K562 (cell line): ENCODE data around the gene MDFIC2. TPM values are rescaled to one million over a fixed set of nuclear protein-coding genes. Genes with fewer than 3 reads are reported as not detected.
A peak's percentile ranks its signal among the peaks of the same experiment; 100 is the strongest.

ENCODE experiments used
- ATAC-seq: fragments of 200-7000 bp; cut with Tn5 transposase; 3 replicates; pipeline ENCODE4 v1.9.1; 2020; ENCODE audit warnings: moderate library complexity
- BruUV-seq: library from RNA; stranded (reverse); fragments of 400-500 nt; replicated peaks from 2 replicates; lab custom pipeline; 2021; lab: Mats Ljungman, UMichigan
- CTCF ChIA-PET: fragments of 300-600 bp; formaldehyde crosslinking; extraction: SDS; loops from one replicate; lab custom pipeline; 2021; ENCODE audit warnings: low intra/inter-chr PET ratio; lab: Yijun Ruan, JAX
- POLR2A ChIA-PET: fragments of 300-600, 350-650 bp; sonication (Branson Sonifier 250); formaldehyde crosslinking; extraction: SDS; loops from one replicate; lab custom pipeline; 2021; ENCODE audit warnings: antibody characterized with exemption, inconsistent platforms; lab: Yijun Ruan, JAX
- DNase-seq, 4 experiments: peaks; one replicate each; pipeline versions ENCODE4 v3.0.0 to v3.0.0-alpha.2; 2011 to 2018; ENCODE audit warnings: low spot score in 3 of 4, mixed read lengths in 3 of 4; ENCODE audit errors: extremely low read depth in 1 of 4
- FAIRE-seq: peaks from 2 replicates; lab custom pipeline; 2011; peaks lifted over from hg19 to GRCh38; lab: Jason Lieb, UNC
- H2AFZ ChIP-seq: 2 replicates; pipeline ENCODE4 v1.6.0; 2011; ENCODE audit warnings: low read depth, low read length, control low read depth, inconsistent platforms
- H3K27ac ChIP-seq: fragments of 200-600 bp; 3 replicates; pipeline ENCODE4 v1.8.0; 2011; ENCODE audit warnings: low read depth, mild to moderate bottlenecking, control low read depth, inconsistent platforms, low read length, moderate library complexity, mixed read lengths; ENCODE audit errors: extremely low read depth
- H3K27me3 ChIP-seq, 2 experiments: fragments of 300-600 bp in 1 of 2; 2 replicates in 1 of 2; 3 replicates in 1 of 2; pipeline versions ENCODE4 v1.6.0 to v1.8.0; 2011; ENCODE audit warnings: inconsistent platforms in 2 of 2, low read length in 2 of 2, mild to moderate bottlenecking in 1 of 2, mixed read lengths in 1 of 2, moderate library complexity in 1 of 2; ENCODE audit not compliant: control insufficient read depth in 2 of 2, insufficient read depth in 2 of 2
- H3K36me3 ChIP-seq: fragments of 300-600 bp; 3 replicates; pipeline ENCODE4 v1.8.0; 2011; ENCODE audit warnings: mild to moderate bottlenecking, low read length, inconsistent platforms; ENCODE audit not compliant: control insufficient read depth, insufficient read depth
- H3K4me1 ChIP-seq, 2 experiments: fragments of 200-600 bp in 1 of 2; replicated peaks in 1 of 2; 2 replicates in 1 of 2; 3 replicates in 1 of 2; pipeline versions ENCODE4 v1.5.1 to v1.8.0; 2011; ENCODE audit warnings: inconsistent platforms in 2 of 2, low read length in 2 of 2, mild to moderate bottlenecking in 1 of 2, mixed read lengths in 1 of 2, moderate library complexity in 1 of 2; ENCODE audit not compliant: control insufficient read depth in 2 of 2, insufficient read depth in 2 of 2
- H3K4me2 ChIP-seq: 2 replicates; pipeline ENCODE4 v1.6.1; 2011; ENCODE audit warnings: low read length, control low read depth, inconsistent platforms, mixed read lengths; ENCODE audit not compliant: insufficient read depth
- H3K4me3 ChIP-seq: fragments of 200-600 bp; sonication (generic), shearing (Covaris generic); 2 replicates; pipeline ENCODE4 v1.5.1; 2016; ENCODE audit warnings: control low read depth, inconsistent platforms
- H3K79me2 ChIP-seq: fragments of 200-600 bp; 3 replicates; pipeline ENCODE4 v1.8.0; 2011; ENCODE audit warnings: low read length, inconsistent platforms; ENCODE audit not compliant: control insufficient read depth, insufficient read depth
- H3K9ac ChIP-seq, 2 experiments: 2 replicates each; pipeline versions ENCODE4 v1.6.0 to v1.6.1; 2011; ENCODE audit warnings: low read depth in 2 of 2, low read length in 2 of 2, control low read depth in 1 of 2, inconsistent platforms in 1 of 2, mild to moderate bottlenecking in 1 of 2, mixed read lengths in 1 of 2; ENCODE audit not compliant: insufficient read depth in 1 of 2
- H3K9me1 ChIP-seq: one replicate; pipeline ENCODE4 v1.6.0; 2011; ENCODE audit warnings: inconsistent platforms, mild to moderate bottlenecking, low read length, moderate library complexity; ENCODE audit not compliant: control insufficient read depth, insufficient read depth
- H3K9me3 ChIP-seq: replicated peaks from 2 replicates; pipeline ENCODE4 v1.5.1; 2011; ENCODE audit warnings: low read depth, low read length, inconsistent platforms; ENCODE audit not compliant: control insufficient read depth, insufficient read depth
- H4K20me1 ChIP-seq: replicated peaks from 2 replicates; pipeline ENCODE4 v1.6.1; 2011; ENCODE audit warnings: low read length, inconsistent platforms, mixed read lengths; ENCODE audit not compliant: control insufficient read depth, insufficient read depth
- CBX8 ChIP-seq: fragments of 200-600 bp; sonication (generic); IDR thresholded peaks from 2 replicates; pipeline ENCODE4 v1.6.1; 2012; ENCODE audit warnings: borderline replicate concordance, mixed run types, low read depth, mild to moderate bottlenecking, moderate library complexity, mixed read lengths, low read length, control low read depth, inconsistent platforms; ENCODE audit not compliant: poor library complexity, severe bottlenecking; ENCODE audit errors: extremely low read depth
- EP400 ChIP-seq: fragments of 450-650 bp; IDR thresholded peaks from 2 replicates; pipeline ENCODE4 v1.6.1; 2017; ENCODE audit warnings: antibody characterized with exemption, mild to moderate bottlenecking, moderate library complexity
- GTF2B ChIP-seq: IDR thresholded peaks from 2 replicates; pipeline ENCODE4 v1.6.1; 2011; ENCODE audit not compliant: insufficient read length; ENCODE audit errors: extremely low read depth
- KDM2B ChIP-seq: fragments of 250-450 bp; sonication (Bioruptor Pico); IDR thresholded peaks from 2 replicates; pipeline ENCODE4 v1.8.0; 2021; ENCODE audit warnings: mild to moderate bottlenecking, moderate library complexity
- MAFF ChIP-seq: IDR thresholded peaks from 2 replicates; pipeline ENCODE4 v1.6.1; 2012; ENCODE audit warnings: low read length, improper control_type of control experiment
- MTF1 ChIP-seq: fragments of 250-450 bp; sonication (Bioruptor Pico); IDR thresholded peaks from 2 replicates; pipeline ENCODE4 v1.9.0; 2021; ENCODE audit warnings: moderate library complexity, mild to moderate bottlenecking, inconsistent platforms, borderline replicate concordance
- NFE2 ChIP-seq: IDR thresholded peaks from 2 replicates; pipeline ENCODE4 v1.6.1; 2014; ENCODE audit warnings: antibody characterized with exemption, low read depth
- RBM17 ChIP-seq: fragments of 200-400 bp; formaldehyde crosslinking; IDR thresholded peaks from 2 replicates; pipeline ENCODE4 v1.6.1; 2017; ENCODE audit warnings: low read depth, mild to moderate bottlenecking, low read length, borderline replicate concordance
- RBM22 ChIP-seq: fragments of 200-400 bp; formaldehyde crosslinking; IDR thresholded peaks from 2 replicates; pipeline ENCODE4 v1.6.1; 2018; ENCODE audit warnings: low read length, low read depth; ENCODE audit not compliant: poor library complexity, severe bottlenecking
- SMAD1 ChIP-seq: fragments of 150-350 bp; IDR thresholded peaks from 2 replicates; pipeline ENCODE4 v1.6.1; 2014; ENCODE audit warnings: low read length, low read depth; ENCODE audit not compliant: partially characterized antibody
- TEAD4 ChIP-seq, 2 experiments: sonication (generic) in 1 of 2; formaldehyde crosslinking in 1 of 2; IDR thresholded peaks; 2 replicates each; pipeline versions ENCODE4 v1.6.1 to v1.8.0; 2012 to 2022; ENCODE audit warnings: borderline replicate concordance in 1 of 2, inconsistent platforms in 1 of 2, low read length in 1 of 2, mild to moderate bottlenecking in 1 of 2, missing genetic modification reagents in 1 of 2
- ZNF174 ChIP-seq: fragments of 250-450 bp; sonication (Bioruptor Pico); IDR thresholded peaks from 2 replicates; pipeline ENCODE4 v1.4.0; 2020; ENCODE audit warnings: mild to moderate bottlenecking
- ZNF232 ChIP-seq: sonication (generic); formaldehyde crosslinking; IDR thresholded peaks from 2 replicates; pipeline ENCODE4 v1.8.0; 2022; ENCODE audit warnings: mild to moderate bottlenecking, missing genetic modification reagents
- ZNF316 ChIP-seq: fragments of 450-650 bp; IDR thresholded peaks from 2 replicates; pipeline ENCODE4 v1.6.1; 2016
- ZNF324 ChIP-seq: fragments of 250-450 bp; sonication (Bioruptor Pico); IDR thresholded peaks from 2 replicates; pipeline ENCODE4 v1.4.0; 2020; ENCODE audit warnings: mild to moderate bottlenecking
- ZNF436 ChIP-seq: fragments of 250-450, 450-650 bp; sonication (Bioruptor Pico); formaldehyde crosslinking; IDR thresholded peaks from 2 replicates; pipeline ENCODE4 v1.7.0; 2020; ENCODE audit warnings: mild to moderate bottlenecking
- ZNF444 ChIP-seq: fragments of 250-450 bp; sonication (Bioruptor Pico); IDR thresholded peaks from 2 replicates; pipeline ENCODE4 v1.4.0; 2020; ENCODE audit warnings: mild to moderate bottlenecking, moderate library complexity
- WGBS: fragments of 100-300 bp; shearing (Covaris generic); methylation state at CpG from one replicate; pipeline ENCODE4 v1.1.6; 2016; ENCODE audit warnings: low coverage, mixed read lengths; ENCODE audit not compliant: insufficient coverage; ENCODE audit errors: missing lambda C conversion rate; 5-methylcytosine and 5-hydroxymethylcytosine counted together
- in situ Hi-C: fragments of 300-500 bp; cut with MboI; formaldehyde crosslinking; loops from 4 replicates; pipeline ENCODE4 v1.15.0; 2018; ENCODE audit warnings: inconsistent platforms, mixed read lengths
- intact Hi-C: fragments of 100-400 bp; cut with micrococcal nuclease; formaldehyde crosslinking; loops from 2 replicates; pipeline ENCODE4 v1.14.2; 2022
- polyA plus RNA-seq, 8 experiments: library from polyadenylated mRNA; depleted of rRNA in 4 of 8; stranded (reverse) in 5 of 8; unstranded in 3 of 8; fragments of >200 nt; fragmentation: Nextera tagmentation in 2 of 8; fragmentation: Illumina TruSeq in 1 of 8; extraction: Ambion mirVana in 2 of 8; extraction: Trizol in 1 of 8; gene quantifications; 2 replicates each; pipeline versions ENCODE4 v1.2.1 to v1.2.3, GENCODE V29; 2011 to 2014; ENCODE audit warnings: inconsistent platforms in 1 of 8, missing spikeins in 1 of 8
- total RNA-seq, 7 experiments: library from RNA; depleted of rRNA in 6 of 7; stranded (reverse); fragments of >200 nt in 6 of 7; fragmentation: Illumina TruSeq in 2 of 7; extraction: Trizol in 2 of 7; gene quantifications; 2 replicates each; pipeline versions ENCODE4 v1.2.1 to v1.2.3, GENCODE V29; 2011 to 2021; ENCODE audit warnings: low replicate concordance in 1 of 7
- TF ChIP-seq, protein P1 (sequence below): IDR thresholded peaks from 2 replicates; pipeline ENCODE4 v1.6.1; 2011; ENCODE audit warnings: borderline replicate concordance, low read depth, mild to moderate bottlenecking, moderate library complexity, low read length; ENCODE audit not compliant: insufficient read depth, poor library complexity, severe bottlenecking
- TF ChIP-seq, protein P2 (sequence below): fragments of 450-650 bp; IDR thresholded peaks from 2 replicates; pipeline ENCODE4 v1.6.1; 2016; ENCODE audit warnings: mild to moderate bottlenecking

The MDFIC2 gene
- total and polyA plus RNA-seq, 9 of the 15 experiments (the other 6 are each of a cell fraction or from before 2014, with no cell fraction given): not detected

DNA sequence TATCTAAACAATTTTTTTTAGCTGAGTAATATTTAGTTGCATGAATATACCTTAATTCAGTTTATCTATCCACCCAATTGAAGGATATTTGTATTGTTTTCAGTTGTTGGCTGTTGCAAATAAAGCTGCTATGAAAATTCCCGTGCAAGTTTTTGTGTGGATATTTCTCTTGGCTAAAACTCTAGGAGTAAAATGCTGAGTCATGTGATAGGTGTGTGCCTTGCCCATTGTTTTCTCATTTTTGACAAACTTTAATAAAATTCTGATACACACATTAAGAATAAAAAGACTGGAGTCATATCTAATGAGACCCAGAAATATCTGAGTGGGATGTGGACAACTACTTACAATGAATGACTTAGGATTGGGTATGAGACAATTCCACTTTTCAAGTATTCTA lies 78.6 kb downstream of the MDFIC2 start:
- in situ Hi-C loops: no loop called here
- H3K9ac ChIP-seq: no peak overlapping the region
- no peaks in the 10 kb centered on the region for H3K9me1 ChIP-seq
- H3K4me3 ChIP-seq: no peak overlapping the region
- H2AFZ ChIP-seq: no peak overlapping the region
- 0% methylated on average over 1 of the region's 1 CpG for WGBS
- no peak for DNase-seq
- H3K27ac ChIP-seq: no peak overlapping the region
- POLR2A ChIA-PET: no interaction called here
- H3K4me2 ChIP-seq: no peak overlapping the region
- no peaks in the 10 kb centered on the region for H3K9me3 ChIP-seq
- no peak for ATAC-seq
- intact Hi-C loops: no loop called here
- no peaks in the 10 kb centered on the region for H4K20me1 ChIP-seq
- H3K79me2 ChIP-seq: no peaks in the 10 kb centered on the region
- peaks cover 0 to 6% of the 10 kb centered on the region in 2 experiments; a peak in 1 of 5 replicates for H3K27me3 ChIP-seq
- H3K4me1 ChIP-seq: no peaks in the 10 kb centered on the region
- H3K36me3 ChIP-seq: no peaks in the 10 kb centered on the region
- CTCF ChIA-PET: no interaction called here
- no peak for FAIRE-seq
- no TSS peak for BruUV-seq
- no peak for TF ChIP-seq TEAD4 (IDR thresholded peaks at IDR 0.05; ENCODE audit: low read length)
- TF ChIP-seq TEAD4 (CRISPR knock-in tag; IDR thresholded peaks at IDR 0.05; ENCODE audit: borderline replicate concordance): no peak
- no peak for TF ChIP-seq CBX8
- TF ChIP-seq EP400: no peak
- no peak for TF ChIP-seq KDM2B (CRISPR knock-in tag)
- 0 out of 2 replicates have a peak, but pooled peaks have one; percentile 18 for TF ChIP-seq NFE2
- TF ChIP-seq MTF1 (CRISPR knock-in tag): no peak
- TF ChIP-seq RBM17: no peak
- TF ChIP-seq MAFF: peak; percentile 44
- no peak for TF ChIP-seq ZNF444
- TF ChIP-seq RBM22: no peak
- TF ChIP-seq, protein P1, sequence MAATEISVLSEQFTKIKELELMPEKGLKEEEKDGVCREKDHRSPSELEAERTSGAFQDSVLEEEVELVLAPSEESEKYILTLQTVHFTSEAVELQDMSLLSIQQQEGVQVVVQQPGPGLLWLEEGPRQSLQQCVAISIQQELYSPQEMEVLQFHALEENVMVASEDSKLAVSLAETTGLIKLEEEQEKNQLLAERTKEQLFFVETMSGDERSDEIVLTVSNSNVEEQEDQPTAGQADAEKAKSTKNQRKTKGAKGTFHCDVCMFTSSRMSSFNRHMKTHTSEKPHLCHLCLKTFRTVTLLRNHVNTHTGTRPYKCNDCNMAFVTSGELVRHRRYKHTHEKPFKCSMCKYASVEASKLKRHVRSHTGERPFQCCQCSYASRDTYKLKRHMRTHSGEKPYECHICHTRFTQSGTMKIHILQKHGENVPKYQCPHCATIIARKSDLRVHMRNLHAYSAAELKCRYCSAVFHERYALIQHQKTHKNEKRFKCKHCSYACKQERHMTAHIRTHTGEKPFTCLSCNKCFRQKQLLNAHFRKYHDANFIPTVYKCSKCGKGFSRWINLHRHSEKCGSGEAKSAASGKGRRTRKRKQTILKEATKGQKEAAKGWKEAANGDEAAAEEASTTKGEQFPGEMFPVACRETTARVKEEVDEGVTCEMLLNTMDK: no peak
- TF ChIP-seq ZNF232: no peak
- TF ChIP-seq ZNF436: no peak
- peak; percentile 56 for TF ChIP-seq ZNF316
- TF ChIP-seq ZNF324 (CRISPR knock-in tag): no peak
- TF ChIP-seq SMAD1: no peak
- TF ChIP-seq, protein P2, sequence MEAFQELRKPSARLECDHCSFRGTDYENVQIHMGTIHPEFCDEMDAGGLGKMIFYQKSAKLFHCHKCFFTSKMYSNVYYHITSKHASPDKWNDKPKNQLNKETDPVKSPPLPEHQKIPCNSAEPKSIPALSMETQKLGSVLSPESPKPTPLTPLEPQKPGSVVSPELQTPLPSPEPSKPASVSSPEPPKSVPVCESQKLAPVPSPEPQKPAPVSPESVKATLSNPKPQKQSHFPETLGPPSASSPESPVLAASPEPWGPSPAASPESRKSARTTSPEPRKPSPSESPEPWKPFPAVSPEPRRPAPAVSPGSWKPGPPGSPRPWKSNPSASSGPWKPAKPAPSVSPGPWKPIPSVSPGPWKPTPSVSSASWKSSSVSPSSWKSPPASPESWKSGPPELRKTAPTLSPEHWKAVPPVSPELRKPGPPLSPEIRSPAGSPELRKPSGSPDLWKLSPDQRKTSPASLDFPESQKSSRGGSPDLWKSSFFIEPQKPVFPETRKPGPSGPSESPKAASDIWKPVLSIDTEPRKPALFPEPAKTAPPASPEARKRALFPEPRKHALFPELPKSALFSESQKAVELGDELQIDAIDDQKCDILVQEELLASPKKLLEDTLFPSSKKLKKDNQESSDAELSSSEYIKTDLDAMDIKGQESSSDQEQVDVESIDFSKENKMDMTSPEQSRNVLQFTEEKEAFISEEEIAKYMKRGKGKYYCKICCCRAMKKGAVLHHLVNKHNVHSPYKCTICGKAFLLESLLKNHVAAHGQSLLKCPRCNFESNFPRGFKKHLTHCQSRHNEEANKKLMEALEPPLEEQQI: no peak
- TF ChIP-seq ZNF174 (CRISPR knock-in tag): no peak
- no peak for TF ChIP-seq GTF2B
